ENCODE results near the gene CTNNA3.

CTNNA3 gene

DNA sequence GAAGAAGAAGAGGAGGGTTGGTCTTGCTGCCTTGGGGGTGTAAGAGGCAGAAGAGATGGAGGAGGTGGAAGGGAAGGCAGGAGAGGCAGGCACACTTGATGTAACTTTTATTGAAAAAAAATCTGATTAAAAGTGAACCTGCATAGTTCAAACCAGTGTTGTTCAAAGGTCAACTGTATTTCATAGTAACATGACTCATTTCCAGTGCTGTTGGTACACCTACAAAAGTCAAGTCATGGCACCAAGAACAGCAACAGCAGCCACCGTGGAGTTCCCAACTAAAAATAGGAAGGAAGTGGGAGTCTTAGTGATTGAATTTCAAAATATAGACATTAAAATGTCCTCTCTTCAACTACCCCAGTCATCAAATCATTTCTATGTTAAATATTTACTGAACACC is 88.5 kb downstream of the CTNNA3 start:
- no peak for ATAC-seq (ENCODE audit: low read depth)
- no peak for DNase-seq (ENCODE audit: low spot score)
- no peaks in the 10 kb centered on the region for H3K27me3 ChIP-seq (ENCODE audit: insufficient read depth, poor library complexity, severe bottlenecking)
- no peaks in the 10 kb centered on the region for H3K36me3 ChIP-seq (ENCODE audit: low read depth)
- H3K9me3 ChIP-seq (ENCODE audit: severe bottlenecking), result no peaks in the 10 kb centered on the region
- H3K4me3 ChIP-seq (ENCODE audit: severe bottlenecking), result no peak overlapping the region
- TF ChIP-seq, protein P1, sequence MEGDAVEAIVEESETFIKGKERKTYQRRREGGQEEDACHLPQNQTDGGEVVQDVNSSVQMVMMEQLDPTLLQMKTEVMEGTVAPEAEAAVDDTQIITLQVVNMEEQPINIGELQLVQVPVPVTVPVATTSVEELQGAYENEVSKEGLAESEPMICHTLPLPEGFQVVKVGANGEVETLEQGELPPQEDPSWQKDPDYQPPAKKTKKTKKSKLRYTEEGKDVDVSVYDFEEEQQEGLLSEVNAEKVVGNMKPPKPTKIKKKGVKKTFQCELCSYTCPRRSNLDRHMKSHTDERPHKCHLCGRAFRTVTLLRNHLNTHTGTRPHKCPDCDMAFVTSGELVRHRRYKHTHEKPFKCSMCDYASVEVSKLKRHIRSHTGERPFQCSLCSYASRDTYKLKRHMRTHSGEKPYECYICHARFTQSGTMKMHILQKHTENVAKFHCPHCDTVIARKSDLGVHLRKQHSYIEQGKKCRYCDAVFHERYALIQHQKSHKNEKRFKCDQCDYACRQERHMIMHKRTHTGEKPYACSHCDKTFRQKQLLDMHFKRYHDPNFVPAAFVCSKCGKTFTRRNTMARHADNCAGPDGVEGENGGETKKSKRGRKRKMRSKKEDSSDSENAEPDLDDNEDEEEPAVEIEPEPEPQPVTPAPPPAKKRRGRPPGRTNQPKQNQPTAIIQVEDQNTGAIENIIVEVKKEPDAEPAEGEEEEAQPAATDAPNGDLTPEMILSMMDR (IDR thresholded peaks at IDR 0.05; ENCODE audit: poor library complexity, severe bottlenecking), result no peak
- no peaks in the 10 kb centered on the region for H3K4me1 ChIP-seq (ENCODE audit: insufficient read depth, poor library complexity, severe bottlenecking)
- H3K27ac ChIP-seq (ENCODE audit: poor library complexity, severe bottlenecking), result no peak overlapping the region

DNA sequence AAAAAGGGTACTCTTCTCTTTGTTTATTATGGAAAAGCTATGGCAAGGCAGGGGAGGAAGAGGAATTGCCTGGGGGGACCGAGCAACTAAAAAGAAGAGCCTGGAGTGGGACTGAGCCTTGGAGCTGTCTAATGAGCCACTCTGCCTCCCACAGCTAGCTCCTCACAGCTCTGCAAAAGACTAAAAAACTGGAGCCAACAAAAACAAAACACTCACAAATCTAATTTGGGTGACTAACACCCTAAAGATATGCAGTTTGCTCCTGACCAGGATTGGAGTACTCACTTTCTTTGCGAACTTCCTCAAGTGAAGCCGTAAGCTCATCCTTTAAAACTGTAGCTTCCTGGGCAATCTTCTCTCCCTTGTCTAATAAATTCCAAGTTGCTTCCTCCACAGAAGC is 89.4 kb downstream of the CTNNA3 start:
- DNase-seq (ENCODE audit: low spot score), result no peak
- no peak overlapping the region for H3K27ac ChIP-seq (ENCODE audit: poor library complexity, severe bottlenecking)

DNA sequence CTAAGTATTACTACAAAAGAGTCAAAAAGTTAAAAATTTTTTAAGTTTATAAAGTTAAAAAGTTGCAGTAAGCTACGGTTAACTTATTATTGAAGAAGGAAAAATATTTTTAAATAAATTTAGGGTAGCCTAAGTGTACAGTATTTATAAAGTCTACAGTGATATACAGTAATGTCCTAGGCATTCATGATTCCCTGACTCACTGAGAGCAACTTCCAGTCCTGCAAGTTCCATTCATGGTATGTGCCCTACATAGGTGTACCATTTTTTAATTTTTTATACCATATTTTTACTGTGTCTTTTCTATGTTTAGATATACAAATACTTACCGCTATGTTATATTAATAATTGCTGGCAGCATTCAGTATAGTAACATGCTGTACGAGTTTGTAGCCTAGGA is 92.3 kb downstream of the CTNNA3 start:
- H3K27me3 ChIP-seq (ENCODE audit: insufficient read depth, poor library complexity, severe bottlenecking), result no peaks in the 10 kb centered on the region
- peaks cover 2% of the 10 kb centered on the region for H3K4me1 ChIP-seq (ENCODE audit: insufficient read depth, poor library complexity, severe bottlenecking)
- DNase-seq (ENCODE audit: low spot score) (no peak), ATAC-seq (ENCODE audit: low read depth) (no peak)
- no peaks in the 10 kb centered on the region for H3K9me3 ChIP-seq (ENCODE audit: severe bottlenecking)
- H3K36me3 ChIP-seq (ENCODE audit: low read depth), result no peaks in the 10 kb centered on the region
- TF ChIP-seq, protein P1 (IDR thresholded peaks at IDR 0.05; ENCODE audit: poor library complexity, severe bottlenecking), result no peak
- H3K27ac ChIP-seq (ENCODE audit: poor library complexity, severe bottlenecking), result no peak overlapping the region
- H3K4me3 ChIP-seq (ENCODE audit: severe bottlenecking), result no peak overlapping the region

More for the DNA sequence above, 89.4 kb downstream of the CTNNA3 start:
- H3K36me3 ChIP-seq (ENCODE audit: low read depth), result no peaks in the 10 kb centered on the region
- peaks cover 2% of the 10 kb centered on the region for H3K4me1 ChIP-seq (ENCODE audit: insufficient read depth, poor library complexity, severe bottlenecking)
- H3K9me3 ChIP-seq (ENCODE audit: severe bottlenecking), result no peaks in the 10 kb centered on the region
- TF ChIP-seq, protein P1 (IDR thresholded peaks at IDR 0.05; ENCODE audit: poor library complexity, severe bottlenecking), result no peak
- ATAC-seq (ENCODE audit: low read depth), result no peak
- H3K4me3 ChIP-seq (ENCODE audit: severe bottlenecking), result no peak overlapping the region
- H3K27me3 ChIP-seq (ENCODE audit: insufficient read depth, poor library complexity, severe bottlenecking), result no peaks in the 10 kb centered on the region

DNA sequence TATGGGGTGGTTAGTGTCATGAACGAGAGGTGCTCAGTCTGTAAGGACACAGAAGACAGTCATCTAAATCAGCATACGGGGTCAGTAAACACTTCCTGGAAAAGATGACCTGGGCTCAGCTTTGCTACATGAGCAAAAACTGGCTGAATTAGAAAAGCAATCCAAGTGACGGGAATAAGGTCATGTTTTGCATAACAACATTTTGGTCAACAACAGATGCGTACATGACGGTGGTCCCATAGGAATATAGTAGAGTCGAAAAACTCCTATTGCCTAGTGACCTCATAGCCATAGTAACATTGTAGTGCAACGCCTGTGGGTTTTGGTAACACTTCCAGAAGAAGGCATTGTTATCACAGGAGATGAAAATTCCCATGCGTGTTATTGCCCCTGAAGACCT is 92.9 kb downstream of the CTNNA3 start:
- DNase-seq (ENCODE audit: low spot score), result no peak
- Histone ChIP-seq H3K27me3 (ENCODE audit: insufficient read depth, poor library complexity, severe bottlenecking) (no peaks in the 10 kb centered on the region), H3K36me3 (ENCODE audit: low read depth) (no peaks in the 10 kb centered on the region), H3K9me3 (ENCODE audit: severe bottlenecking) (no peaks in the 10 kb centered on the region), H3K27ac (ENCODE audit: poor library complexity, severe bottlenecking) (no peak overlapping the region), H3K4me3 (ENCODE audit: severe bottlenecking) (no peak overlapping the region), H3K4me1 (ENCODE audit: insufficient read depth, poor library complexity, severe bottlenecking) (peaks cover 2% of the 10 kb centered on the region)
- ATAC-seq (ENCODE audit: low read depth), result no peak
- TF ChIP-seq, protein P1 (IDR thresholded peaks at IDR 0.05; ENCODE audit: poor library complexity, severe bottlenecking), result no peak

DNA sequence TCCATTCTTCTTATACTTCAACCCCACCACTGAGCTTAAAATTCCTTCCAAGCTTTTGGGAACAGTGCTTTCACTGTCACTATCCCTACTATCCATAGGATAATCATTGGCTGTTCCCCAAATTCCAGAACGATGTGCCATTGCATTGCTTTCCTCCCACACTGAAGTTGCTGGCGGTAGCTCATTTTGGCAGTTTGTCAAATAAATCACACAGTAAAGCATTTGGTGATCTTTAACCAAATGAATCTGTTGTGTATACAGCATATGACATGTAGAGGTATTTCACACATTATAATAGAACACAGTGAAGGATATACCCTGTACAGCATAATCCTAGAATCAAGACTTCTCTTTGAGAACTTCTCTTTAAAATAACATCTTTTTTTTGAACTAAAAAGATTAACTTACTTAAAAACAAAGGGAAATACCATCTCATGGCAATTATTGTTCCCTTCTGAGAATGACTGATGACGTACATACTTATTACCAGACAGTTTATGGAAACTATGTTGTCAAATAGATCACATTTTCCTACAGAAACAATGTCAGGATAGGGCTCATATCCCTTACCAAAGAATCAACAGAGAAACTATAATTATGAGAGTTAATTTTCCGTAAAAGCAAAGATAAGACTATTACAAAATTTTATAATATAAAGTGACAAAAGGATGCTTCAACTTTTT is 93.6 kb downstream of the CTNNA3 start:
- ATAC-seq (ENCODE audit: low read depth) (peak; percentile 63), DNase-seq (ENCODE audit: low spot score) (no peak)
- Histone ChIP-seq H3K27me3 (ENCODE audit: insufficient read depth, poor library complexity, severe bottlenecking) (no peaks in the 10 kb centered on the region), H3K27ac (ENCODE audit: poor library complexity, severe bottlenecking) (no peak overlapping the region), H3K4me3 (ENCODE audit: severe bottlenecking) (no peak overlapping the region), H3K9me3 (ENCODE audit: severe bottlenecking) (no peaks in the 10 kb centered on the region), H3K36me3 (ENCODE audit: low read depth) (no peaks in the 10 kb centered on the region), H3K4me1 (ENCODE audit: insufficient read depth, poor library complexity, severe bottlenecking) (peaks cover 2% of the 10 kb centered on the region)
- TF ChIP-seq, protein P1 (IDR thresholded peaks at IDR 0.05; ENCODE audit: poor library complexity, severe bottlenecking), result no peak
